HG03139 (cell line): ENCODE measurements around the gene LRIT2.
A peak's percentile ranks its signal among the peaks of the same experiment; 100 is the strongest.

Source experiments
- ATAC-seq: cut with Tn5 transposase; IDR thresholded peaks from one replicate; pipeline ENCODE4 v1.9.1; 2021; ENCODE audit not compliant: unreplicated experiment

Gene LRIT2

GRCh38 chr10:84205853-84206525, 19.4 kb downstream of the LRIT2 start:
- no peak for ATAC-seq

GRCh38 chr10:84205049-84205852, 20.1 kb downstream of the LRIT2 start:
- ATAC-seq = no peak

- ATAC-seq = no peak
Measured at GRCh38 chr10:84204610-84205009, 20.7 kb downstream of the LRIT2 start.

- no peak for ATAC-seq
Measured at GRCh38 chr10:84204122-84204521, 21.2 kb downstream of the LRIT2 start.

- no peak for ATAC-seq
Measured at GRCh38 chr10:84202349-84202748, 23.0 kb downstream of the LRIT2 start.

- ATAC-seq = no peak
Measured at GRCh38 chr10:84201682-84202081, 23.7 kb downstream of the LRIT2 start.

- no peak for ATAC-seq
Measured at GRCh38 chr10:84201244-84201606, 24.1 kb downstream of the LRIT2 start.

- ATAC-seq = no peak
Measured at GRCh38 chr10:84200537-84201243, 24.7 kb downstream of the LRIT2 start.

- no peak for ATAC-seq
Measured at GRCh38 chr10:84198206-84198915, 27.0 kb downstream of the LRIT2 start.

GRCh38 chr10:84197643-84198042, 27.7 kb downstream of the LRIT2 start:
- no peak for ATAC-seq

- no peak for ATAC-seq
Measured at GRCh38 chr10:84196941-84197340, 28.4 kb downstream of the LRIT2 start.

GRCh38 chr10:84196083-84196482, 29.3 kb downstream of the LRIT2 start:
- ATAC-seq = no peak

GRCh38 chr10:84195044-84195830, 30.1 kb downstream of the LRIT2 start:
- no peak for ATAC-seq

- peak; percentile 60 for ATAC-seq
Measured at GRCh38 chr10:84194424-84195043, 30.8 kb downstream of the LRIT2 start, which contains the start of gene CDHR1. Gene CDHR1 (plus strand): TSS chr10:84194537. CDS start chr10:84194761, 224 bp downstream.

GRCh38 chr10:84193846-84194423, 31.4 kb downstream of the LRIT2 start:
- ATAC-seq = peak; percentile 2

GRCh38 chr10:84193327-84193726, 32.0 kb downstream of the LRIT2 start:
- no peak for ATAC-seq

GRCh38 chr10:84191106-84191505, 34.2 kb downstream of the LRIT2 start:
- no peak for ATAC-seq

GRCh38 chr10:84190621-84191020, 34.7 kb downstream of the LRIT2 start:
- ATAC-seq = no peak

GRCh38 chr10:84188815-84189214, 36.5 kb downstream of the LRIT2 start:
- no peak for ATAC-seq
